Measurements from ENCODE around the gene AR.

DNA sequence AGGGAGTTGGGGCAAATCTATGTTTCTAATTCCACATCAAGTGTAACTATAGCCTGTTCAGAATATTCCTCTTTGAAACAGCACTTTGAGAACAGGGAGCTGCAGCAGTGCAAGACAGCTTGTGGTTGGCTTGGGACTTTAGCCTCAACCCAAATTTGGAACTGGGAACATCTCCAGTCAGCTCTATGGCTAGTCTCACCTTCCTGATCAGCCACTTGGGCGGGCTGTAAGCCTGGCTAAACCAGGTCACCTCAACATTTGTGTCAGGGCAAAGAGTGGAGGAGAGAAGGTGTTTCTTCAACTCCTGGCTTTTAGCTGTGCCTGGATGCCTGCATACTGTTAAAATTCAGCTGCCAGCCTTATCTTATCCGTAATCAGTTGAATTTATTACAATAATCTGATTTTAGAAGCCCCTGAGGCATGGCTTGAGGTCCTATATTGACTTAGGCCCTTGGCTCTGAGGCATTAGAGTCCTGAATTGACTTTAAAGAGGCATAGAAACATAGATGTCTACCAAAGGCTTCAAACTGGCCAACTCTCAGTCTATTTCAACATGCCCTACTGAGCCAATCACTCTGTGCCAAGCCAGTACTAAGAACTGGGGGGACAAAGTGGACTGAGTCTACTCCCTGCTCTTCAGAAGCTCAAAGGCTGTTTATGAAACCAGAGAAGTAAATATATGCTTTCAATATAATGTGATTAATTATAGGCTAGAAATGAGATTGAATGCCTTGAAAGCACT lies 18.7 kb upstream of the AR start:
- TF ChIP-seq CTCF (IDR thresholded peaks at IDR 0.05) (no peak), POLR2A (IDR thresholded peaks at IDR 0.05) (no peak), POLR2AphosphoS5 (IDR thresholded peaks at IDR 0.05; ENCODE audit: insufficient read depth in 1 of 2, low read depth in 1 of 2) (no peak)

Data from vagina (tissue), 2 donors.